K562 (cell line): ENCODE results near the gene PTCH2. TPM values are rescaled to one million over a fixed set of nuclear protein-coding genes. Genes with fewer than 3 reads are reported as not detected.

Source experiments
- ATF1 ChIP-seq, 2 experiments: fragments of 450-650 bp in 1 of 2; IDR thresholded peaks; 2 replicates each; pipeline ENCODE4 v1.6.1; 2016; ENCODE audit warnings: missing compliant biosample characterization in 1 of 2, missing genetic modification characterization in 1 of 2
- ETS2 ChIP-seq: IDR thresholded peaks from 2 replicates; pipeline ENCODE4 v1.6.1; 2016; ENCODE audit warnings: borderline replicate concordance, missing genetic modification characterization, mild to moderate bottlenecking, moderate library complexity, missing compliant biosample characterization; ENCODE audit not compliant: poor library complexity, severe bottlenecking
- ETV1 ChIP-seq: fragments of 450-650 bp; conservative IDR thresholded peaks from 2 replicates; pipeline ENCODE4 v1.6.1; 2016; ENCODE audit warnings: missing genetic modification characterization, control low read depth, low read depth, missing compliant biosample characterization
- HDAC2 ChIP-seq: fragments of 450-650 bp; IDR thresholded peaks from 2 replicates; pipeline ENCODE4 v1.6.1; 2016; ENCODE audit warnings: mild to moderate bottlenecking
- KDM4B ChIP-seq, 2 experiments: fragments of 450-650 bp in 1 of 2; sonication (generic) in 1 of 2; IDR thresholded peaks; 2 replicates each; pipeline ENCODE4 v1.6.1; 2016 to 2017; ENCODE audit warnings: borderline replicate concordance in 2 of 2, antibody characterized with exemption in 1 of 2, low read depth in 1 of 2, mild to moderate bottlenecking in 1 of 2
- NRF1 ChIP-seq, 2 experiments: fragments of 450-650 bp; IDR thresholded peaks in 1 of 2; conservative IDR thresholded peaks in 1 of 2; 2 replicates each; pipeline ENCODE4 v1.6.1; 2014; ENCODE audit warnings: mild to moderate bottlenecking in 2 of 2
- NUFIP1 ChIP-seq: fragments of 450-650 bp; IDR thresholded peaks from 2 replicates; pipeline ENCODE4 v1.6.1; 2018; ENCODE audit not compliant: partially characterized antibody
- RCOR1 ChIP-seq, 2 experiments: IDR thresholded peaks; 2 replicates each; pipeline ENCODE4 v1.6.1; 2012; ENCODE audit warnings: low read depth in 2 of 2, low read length in 2 of 2, borderline replicate concordance in 1 of 2, improper control_type of control experiment in 1 of 2
- SRSF9 ChIP-seq: fragments of 200-400 bp; formaldehyde crosslinking; IDR thresholded peaks from 2 replicates; pipeline ENCODE4 v1.6.1; 2017; ENCODE audit warnings: low read depth, low read length, borderline replicate concordance
- ZBTB1 ChIP-seq: sonication (generic); formaldehyde crosslinking; IDR thresholded peaks from 2 replicates; pipeline ENCODE4 v1.8.1; 2023; ENCODE audit warnings: missing genetic modification reagents, low read depth, mild to moderate bottlenecking, borderline replicate concordance
- ZBTB40 ChIP-seq, 2 experiments: fragments of 450-650 bp in 1 of 2; sonication (generic) in 1 of 2; formaldehyde crosslinking in 1 of 2; IDR thresholded peaks; 2 replicates each; pipeline versions ENCODE4 v1.7.1 to v1.9.0; 2016 to 2022; ENCODE audit warnings: inconsistent platforms in 1 of 2, mild to moderate bottlenecking in 1 of 2, missing genetic modification reagents in 1 of 2
- ZKSCAN3 ChIP-seq: fragments of 250-450 bp; sonication (Bioruptor Pico); IDR thresholded peaks from 2 replicates; pipeline ENCODE4 v1.4.0; 2020
- ZNF146 ChIP-seq: IDR thresholded peaks from one replicate; pipeline ENCODE4 v1.6.1; 2018; ENCODE audit warnings: missing compliant biosample characterization; ENCODE audit not compliant: unreplicated experiment
- ZNF212 ChIP-seq: fragments of 450-650 bp; formaldehyde crosslinking; IDR thresholded peaks from 2 replicates; pipeline ENCODE4 v1.4.0; 2020; ENCODE audit warnings: mild to moderate bottlenecking
- ZNF518B ChIP-seq: fragments of 250-450 bp; sonication (Bioruptor Pico); IDR thresholded peaks from 2 replicates; pipeline ENCODE4 v1.5.0; 2021; ENCODE audit warnings: mild to moderate bottlenecking, moderate library complexity
- polyA plus RNA-seq, 8 experiments: library from polyadenylated mRNA; depleted of rRNA in 4 of 8; stranded (reverse) in 5 of 8; unstranded in 3 of 8; fragments of >200 nt; fragmentation: Nextera tagmentation in 2 of 8; fragmentation: Illumina TruSeq in 1 of 8; extraction: Ambion mirVana in 2 of 8; extraction: Trizol in 1 of 8; gene quantifications; 2 replicates each; pipeline versions ENCODE4 v1.2.1 to v1.2.3, GENCODE V29; 2011 to 2014; ENCODE audit warnings: inconsistent platforms in 1 of 8, missing spikeins in 1 of 8
- total RNA-seq, 7 experiments: library from RNA; depleted of rRNA in 6 of 7; stranded (reverse); fragments of >200 nt in 6 of 7; fragmentation: Illumina TruSeq in 2 of 7; extraction: Trizol in 2 of 7; gene quantifications; 2 replicates each; pipeline versions ENCODE4 v1.2.1 to v1.2.3, GENCODE V29; 2011 to 2021; ENCODE audit warnings: low replicate concordance in 1 of 7

The PTCH2 gene
- total and polyA plus RNA-seq, 9 of the 15 experiments (the other 6 are each of a cell fraction or from before 2014, with no cell fraction given): 0.15 to 27.3 (median 0.48) TPM; not detected in 1

GRCh38 chr1:44819196-44819607 lies 23.9 kb downstream of the PTCH2 start (continued):
- TF ChIP-seq ZBTB40 (IDR thresholded peaks at IDR 0.05) (peak; percentile 67; the same call in 1 of the 2 replicates), ZBTB40 (CRISPR knock-in tag; IDR thresholded peaks at IDR 0.05) (no peak), ATF1 (CRISPR knock-in tag; IDR thresholded peaks at IDR 0.05) (no peak), ATF1 (tag; IDR thresholded peaks at IDR 0.05) (peak; percentile 72; the same call in 1 of the 2 replicates), NRF1 (conservative IDR thresholded peaks at IDR 0.05 in 1 of 2, IDR thresholded peaks at IDR 0.05 in 1 of 2) (no peak), ETV1 (tag) (peak; percentile 51; the same call in 1 of the 2 replicates), ZKSCAN3 (no peak), ZNF518B (CRISPR knock-in tag) (no peak), SRSF9 (no peak), ZBTB1 (CRISPR knock-in tag) (0 out of 2 replicates have a peak, but pooled peaks have one; percentile 45), ZNF146 (CRISPR knock-in tag) (no peak), ETS2 (tag) (no peak), KDM4B (IDR thresholded peaks at IDR 0.05; ENCODE audit: borderline replicate concordance in 2 of 2, low read depth in 1 of 2) (no peak), RCOR1 (IDR thresholded peaks at IDR 0.05; ENCODE audit: borderline replicate concordance in 1 of 2, low read depth in 2 of 2, low read length in 2 of 2) (peak in 1 of 2 experiments; percentile 62; a peak in 1 of 4 replicates), NUFIP1 (no peak), HDAC2 (0 out of 2 replicates have a peak, but pooled peaks have one; percentile 11), ZNF212 (no peak)
